OCI-LY7 (cell line): ENCODE results near the gene TRIM27.

Source experiments
- EZH2phosphoT487 ChIP-seq: fragments of 200-600 bp; sonication (generic); IDR thresholded peaks from 2 replicates; pipeline ENCODE4 v1.6.1; 2018; ENCODE audit warnings: low read depth, borderline replicate concordance, mild to moderate bottlenecking, mixed run types, antibody characterized with exemption, low read length, moderate library complexity, mixed read lengths
- TF ChIP-seq, protein P1 (sequence below): fragments of 200-600 bp; sonication (generic); conservative IDR thresholded peaks from 2 replicates; pipeline ENCODE4 v1.5.1; 2014; ENCODE audit warnings: mild to moderate bottlenecking, antibody characterized with exemption, low read length, moderate library complexity, mixed read lengths

DNA sequence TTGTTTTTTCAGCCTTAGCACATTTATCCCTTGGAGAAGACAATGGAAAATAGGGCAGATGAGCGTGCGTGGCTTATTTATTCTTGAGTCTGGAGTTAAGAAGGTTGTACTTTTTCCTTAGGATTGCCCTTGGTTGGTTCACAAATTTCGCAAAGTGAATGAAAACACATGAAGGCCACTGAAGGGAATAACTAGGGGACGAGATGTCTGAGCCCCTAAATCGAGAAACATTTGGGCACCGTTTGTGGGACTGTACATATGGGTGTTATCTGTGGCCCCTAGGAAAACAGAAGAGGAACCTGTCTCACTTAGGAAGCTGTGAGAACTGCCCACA is 19.4 kb upstream of the TRIM27 start:
- TF ChIP-seq, protein P1, sequence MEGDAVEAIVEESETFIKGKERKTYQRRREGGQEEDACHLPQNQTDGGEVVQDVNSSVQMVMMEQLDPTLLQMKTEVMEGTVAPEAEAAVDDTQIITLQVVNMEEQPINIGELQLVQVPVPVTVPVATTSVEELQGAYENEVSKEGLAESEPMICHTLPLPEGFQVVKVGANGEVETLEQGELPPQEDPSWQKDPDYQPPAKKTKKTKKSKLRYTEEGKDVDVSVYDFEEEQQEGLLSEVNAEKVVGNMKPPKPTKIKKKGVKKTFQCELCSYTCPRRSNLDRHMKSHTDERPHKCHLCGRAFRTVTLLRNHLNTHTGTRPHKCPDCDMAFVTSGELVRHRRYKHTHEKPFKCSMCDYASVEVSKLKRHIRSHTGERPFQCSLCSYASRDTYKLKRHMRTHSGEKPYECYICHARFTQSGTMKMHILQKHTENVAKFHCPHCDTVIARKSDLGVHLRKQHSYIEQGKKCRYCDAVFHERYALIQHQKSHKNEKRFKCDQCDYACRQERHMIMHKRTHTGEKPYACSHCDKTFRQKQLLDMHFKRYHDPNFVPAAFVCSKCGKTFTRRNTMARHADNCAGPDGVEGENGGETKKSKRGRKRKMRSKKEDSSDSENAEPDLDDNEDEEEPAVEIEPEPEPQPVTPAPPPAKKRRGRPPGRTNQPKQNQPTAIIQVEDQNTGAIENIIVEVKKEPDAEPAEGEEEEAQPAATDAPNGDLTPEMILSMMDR, result no peak
- no peak for TF ChIP-seq EZH2phosphoT487
